Activated gamma-delta T cell treated with anti-CD3 and anti-CD28 coated beads, Interleukin-2, amount 50 U/mL, for 16 hours (primary cell): Measurements from ENCODE around the gene MXI1.

Experiments
- DNase-seq: peaks from one replicate; pipeline ENCODE4 v3.0.0-alpha.2; 2020; ENCODE audit warnings: low read depth

Gene MXI1

DNA sequence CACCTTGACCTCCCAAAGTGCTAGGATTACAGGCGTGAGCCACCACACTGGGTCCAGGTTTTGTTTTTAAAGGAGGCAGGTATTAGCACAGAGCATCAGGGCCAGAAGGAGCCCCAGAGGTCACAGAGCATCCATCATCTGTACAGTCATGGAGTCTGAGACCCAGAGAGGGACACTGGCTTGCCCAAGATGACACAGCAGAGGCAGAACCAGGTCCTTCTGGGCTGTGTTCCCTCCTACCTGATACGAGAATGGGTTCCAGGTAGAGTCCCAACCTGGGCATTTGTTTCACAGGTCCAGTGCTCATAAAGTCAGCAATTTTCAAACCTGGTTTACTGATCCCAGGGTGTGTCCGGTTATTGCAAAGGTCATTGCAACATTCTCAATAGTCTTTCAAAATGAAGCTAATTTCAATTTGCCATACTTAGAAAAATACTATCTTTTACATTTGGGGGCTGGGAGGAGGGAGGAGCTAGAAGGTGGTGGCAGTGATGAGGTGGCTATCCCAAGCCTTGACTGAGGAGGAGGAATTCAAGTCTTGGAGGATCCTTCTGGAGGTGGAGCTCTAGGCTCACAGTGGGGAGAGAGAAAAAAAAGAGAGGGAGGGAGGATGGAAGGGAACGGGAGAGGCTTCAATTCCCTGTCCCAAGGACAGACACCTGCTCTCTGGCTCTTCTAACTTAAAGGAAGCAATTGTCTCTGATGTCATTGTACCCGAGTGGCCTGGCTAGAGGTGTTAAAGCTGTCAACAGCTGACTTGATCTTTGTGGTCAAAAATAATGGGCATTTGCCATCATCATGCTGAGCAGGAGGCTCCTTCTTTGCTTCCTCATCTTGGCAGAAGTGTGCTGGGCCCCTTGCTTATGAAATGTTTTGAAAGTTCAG, 8.1 kb downstream of the MXI1 start:
- no peak for DNase-seq

DNA sequence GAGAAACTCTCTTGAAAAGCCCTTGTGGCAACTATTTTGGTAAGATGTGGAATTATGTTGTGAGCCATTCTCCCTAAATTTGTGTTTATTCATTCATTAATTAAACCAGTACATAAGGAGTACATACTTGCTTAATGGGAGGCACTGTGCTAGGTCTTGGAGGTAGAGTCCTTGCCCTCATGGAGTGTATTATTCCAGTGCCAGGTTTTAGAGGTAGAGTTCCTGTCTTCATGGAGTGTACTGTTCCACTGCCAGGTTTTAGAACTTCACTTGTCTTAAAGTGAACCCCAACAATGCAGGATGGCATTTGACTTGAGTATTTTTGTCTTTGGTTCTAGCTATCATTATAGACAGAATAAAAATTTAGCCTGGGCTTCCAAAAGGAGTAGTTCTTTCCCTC, 8.8 kb downstream of the MXI1 start:
- no peak for DNase-seq

GRCh38 chr10:110216942-110217661, 9.7 kb downstream of the MXI1 start:
- DNase-seq = no peak

- DNase-seq = no peak
Measured at GRCh38 chr10:110217662-110218008, 10.2 kb downstream of the MXI1 start.

DNA sequence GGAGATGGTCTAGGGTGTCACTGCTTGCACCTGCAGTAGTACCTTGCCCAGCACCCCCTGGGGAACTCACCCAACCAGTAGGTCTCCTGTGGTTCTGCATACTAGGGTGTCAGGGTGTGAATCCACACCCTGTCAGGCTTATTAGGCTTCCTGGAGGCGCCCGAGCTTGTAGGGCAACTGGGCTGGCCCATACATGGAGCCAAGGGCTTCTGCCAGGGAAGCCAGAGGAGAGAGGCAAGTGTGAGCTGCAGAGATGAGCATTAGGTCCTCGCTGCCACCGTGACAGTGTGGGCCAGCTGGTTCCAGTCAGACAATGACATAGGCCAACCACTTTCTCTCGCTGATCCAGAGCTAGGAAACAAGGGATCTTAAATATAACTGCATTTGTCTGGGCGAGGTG, 11.2 kb downstream of the MXI1 start:
- no peak for DNase-seq

DNA sequence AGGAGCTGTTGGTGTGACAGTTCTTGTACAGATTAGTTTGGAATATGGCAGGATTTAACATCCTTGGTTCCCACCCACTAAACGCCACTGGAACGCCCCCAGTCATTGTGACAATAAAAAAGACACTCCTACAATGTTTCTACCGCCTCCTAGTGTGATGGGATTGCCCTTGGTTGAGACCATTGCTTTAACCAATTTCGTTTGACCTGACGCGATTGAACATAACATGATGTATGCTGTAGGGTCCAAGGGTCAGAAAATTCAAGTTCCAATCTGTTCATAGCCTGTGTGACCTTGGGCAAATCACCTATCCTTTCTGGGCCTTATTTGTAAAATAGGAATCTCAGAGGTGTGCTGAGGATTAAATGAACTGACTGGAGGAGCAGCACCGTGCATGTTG, 12.5 kb downstream of the MXI1 start:
- DNase-seq = no peak

DNA sequence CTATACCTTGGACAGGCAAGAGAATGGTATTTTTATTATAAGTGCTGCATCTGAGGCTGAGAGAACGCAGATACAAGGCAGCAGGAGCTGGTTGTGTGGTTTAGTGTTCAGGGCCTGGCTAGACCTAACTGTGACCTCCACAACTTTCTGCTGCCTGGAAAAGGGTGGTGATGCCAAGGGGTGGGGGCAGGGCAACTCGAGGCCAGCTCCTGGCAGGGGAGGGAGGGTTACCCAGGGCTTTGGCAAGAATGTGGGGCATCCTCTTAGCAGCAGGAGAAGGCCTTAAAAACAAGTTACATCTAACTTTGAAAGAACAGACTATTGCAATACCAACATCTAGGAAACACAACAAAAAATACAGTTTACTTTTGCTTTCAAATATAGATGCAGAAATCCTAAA, 13.0 kb downstream of the MXI1 start:
- no peak for DNase-seq

DNA sequence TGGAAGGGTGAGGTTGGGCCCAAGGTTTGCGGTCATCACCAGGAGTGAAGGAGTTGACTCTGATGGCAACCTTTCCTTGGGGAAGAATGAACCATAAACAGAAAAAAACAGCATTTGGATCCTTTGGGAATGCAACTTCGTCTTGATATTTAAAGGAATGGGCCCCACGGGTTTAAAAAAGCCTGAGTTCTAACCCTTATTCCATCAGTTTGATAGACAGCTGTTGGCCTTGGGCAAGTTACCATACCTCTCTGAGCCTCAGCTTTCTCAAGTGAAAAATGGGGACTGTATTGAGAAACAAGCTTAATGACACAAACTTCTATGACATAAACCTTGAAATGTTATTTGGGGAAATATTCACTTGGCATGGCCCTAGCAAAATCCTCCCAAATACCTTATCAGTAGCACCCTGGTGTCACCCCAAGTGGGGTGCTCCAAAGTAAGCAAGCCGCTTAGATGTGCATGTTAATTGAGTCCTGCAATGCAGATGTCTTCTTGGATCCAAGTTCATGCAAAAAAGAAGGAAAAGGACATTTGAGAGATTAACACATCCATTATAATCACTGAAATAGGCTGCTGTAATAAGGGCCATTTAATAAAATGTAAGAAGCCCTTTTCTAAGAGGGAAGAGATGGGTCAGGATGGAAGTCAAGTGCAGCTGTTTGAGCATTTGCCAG, 13.8 kb downstream of the MXI1 start:
- no peak for DNase-seq

DNA sequence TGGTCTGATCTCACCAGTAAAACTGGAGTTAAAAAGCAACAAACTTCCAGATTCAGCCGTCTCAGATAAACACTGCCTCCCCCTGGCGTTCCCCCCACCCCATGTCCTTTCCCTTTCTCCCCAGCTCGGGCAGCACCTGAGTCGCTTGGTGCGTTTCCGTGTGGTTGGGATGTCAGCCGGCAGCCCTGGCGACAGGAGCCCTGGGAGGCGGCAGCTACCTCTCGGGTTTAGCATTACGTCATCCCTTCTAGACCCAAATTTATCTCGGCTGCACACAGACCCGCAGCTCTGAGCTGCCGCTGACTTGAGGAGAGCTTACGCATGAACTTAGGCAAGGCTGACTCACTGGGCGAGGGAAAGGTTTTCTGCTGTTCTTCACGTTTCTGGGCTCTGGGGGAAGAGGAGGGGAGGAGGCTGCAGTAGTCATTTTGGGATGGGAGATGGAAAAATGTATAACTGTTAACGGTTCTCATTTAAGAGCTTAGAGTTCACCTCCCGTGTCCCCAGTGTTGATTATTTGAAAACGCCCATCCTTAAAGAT, 14.4 kb downstream of the MXI1 start:
- DNase-seq = peak; percentile 53

GRCh38 chr10:110222641-110223297, 15.4 kb downstream of the MXI1 start:
- no peak for DNase-seq

DNA sequence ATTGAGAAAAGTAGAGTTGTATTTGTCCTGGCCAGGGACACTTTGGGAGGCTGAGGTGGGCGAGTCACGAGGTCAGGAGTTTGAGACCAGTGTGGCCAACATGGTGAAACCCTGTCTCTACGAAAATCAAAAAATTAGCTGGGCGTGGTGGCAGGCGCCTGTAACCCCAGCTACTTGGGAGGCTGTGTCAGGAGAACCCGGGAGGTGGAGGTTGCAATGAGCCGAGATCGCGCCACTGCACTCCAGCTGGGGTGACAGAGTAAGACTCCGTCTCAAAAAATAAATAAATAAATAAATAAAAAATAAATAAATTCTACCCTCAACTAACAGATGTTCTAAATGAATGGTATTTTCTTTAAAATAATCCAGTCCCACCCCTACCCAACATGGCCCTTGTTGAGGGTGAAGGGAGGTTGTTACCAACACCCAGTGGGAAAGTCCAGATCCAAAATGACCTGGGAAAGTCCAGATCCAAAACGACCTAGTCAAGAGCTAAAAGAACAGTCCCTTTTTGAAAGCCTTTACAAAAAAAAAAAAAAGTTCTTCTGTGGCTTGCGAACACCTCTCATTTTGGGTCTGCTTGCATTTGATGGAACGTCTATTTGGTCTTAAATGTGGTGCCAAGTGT, 16.0 kb downstream of the MXI1 start:
- DNase-seq = no peak

- DNase-seq = no peak
Measured at GRCh38 chr10:110224992-110225391, 17.6 kb downstream of the MXI1 start.

DNA sequence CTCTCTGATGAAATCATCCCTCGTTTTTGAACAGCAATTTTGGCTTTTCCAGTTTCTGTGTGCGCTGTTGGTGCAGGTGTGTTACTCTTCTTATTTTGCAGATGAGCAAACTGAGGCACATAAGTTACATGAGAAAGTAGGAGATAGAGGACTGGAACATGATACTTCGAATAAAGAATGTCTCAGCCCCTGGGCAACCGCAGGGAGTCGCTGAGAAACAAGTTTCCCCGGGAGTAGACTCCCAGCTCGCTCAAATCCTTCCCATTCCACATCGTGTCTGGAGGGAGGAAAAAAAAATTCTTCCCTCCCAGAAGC, 18.0 kb downstream of the MXI1 start:
- no peak for DNase-seq

DNA sequence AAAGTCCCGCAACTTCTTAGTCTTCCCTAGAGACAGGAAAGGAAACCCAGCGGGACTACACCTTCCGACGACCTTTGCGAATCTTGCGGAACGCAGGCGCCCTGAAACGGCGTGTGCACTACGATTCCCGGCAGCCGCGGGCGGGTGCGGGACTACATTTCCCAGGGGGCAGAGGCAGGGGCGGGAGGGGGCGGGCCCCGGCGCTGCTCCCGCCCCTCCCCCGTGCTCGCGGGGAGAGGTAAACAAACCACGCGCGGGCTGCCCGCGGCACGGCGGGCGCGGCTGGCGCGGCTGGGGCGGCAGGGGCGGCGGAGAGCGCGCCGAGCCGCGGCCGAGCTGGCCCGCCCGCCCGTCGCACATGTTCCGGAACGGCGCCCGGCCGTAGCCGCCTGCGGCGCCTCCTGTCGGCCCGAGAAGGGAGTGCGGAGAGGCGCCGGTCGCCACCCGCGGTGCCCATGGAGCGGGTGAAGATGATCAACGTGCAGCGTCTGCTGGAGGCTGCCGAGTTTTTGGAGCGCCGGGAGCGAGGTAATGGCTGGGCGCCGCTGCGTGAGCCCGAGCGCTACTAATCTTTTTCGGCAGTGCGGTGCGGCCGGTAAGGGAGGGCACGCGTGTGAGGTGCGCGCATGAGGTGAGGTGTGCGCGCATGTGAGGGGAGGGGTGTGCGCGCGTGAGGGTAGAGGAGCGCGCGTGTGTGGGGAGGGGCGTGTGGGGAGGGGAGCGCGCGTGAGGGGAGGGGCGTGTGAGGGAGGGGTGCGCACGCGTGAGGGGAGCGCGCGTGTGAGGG, 18.5 kb downstream of the MXI1 start:
- peak; percentile 79 for DNase-seq

GRCh38 chr10:110226543-110226925, 19.1 kb downstream of the MXI1 start:
- DNase-seq = peak; percentile 76

DNA sequence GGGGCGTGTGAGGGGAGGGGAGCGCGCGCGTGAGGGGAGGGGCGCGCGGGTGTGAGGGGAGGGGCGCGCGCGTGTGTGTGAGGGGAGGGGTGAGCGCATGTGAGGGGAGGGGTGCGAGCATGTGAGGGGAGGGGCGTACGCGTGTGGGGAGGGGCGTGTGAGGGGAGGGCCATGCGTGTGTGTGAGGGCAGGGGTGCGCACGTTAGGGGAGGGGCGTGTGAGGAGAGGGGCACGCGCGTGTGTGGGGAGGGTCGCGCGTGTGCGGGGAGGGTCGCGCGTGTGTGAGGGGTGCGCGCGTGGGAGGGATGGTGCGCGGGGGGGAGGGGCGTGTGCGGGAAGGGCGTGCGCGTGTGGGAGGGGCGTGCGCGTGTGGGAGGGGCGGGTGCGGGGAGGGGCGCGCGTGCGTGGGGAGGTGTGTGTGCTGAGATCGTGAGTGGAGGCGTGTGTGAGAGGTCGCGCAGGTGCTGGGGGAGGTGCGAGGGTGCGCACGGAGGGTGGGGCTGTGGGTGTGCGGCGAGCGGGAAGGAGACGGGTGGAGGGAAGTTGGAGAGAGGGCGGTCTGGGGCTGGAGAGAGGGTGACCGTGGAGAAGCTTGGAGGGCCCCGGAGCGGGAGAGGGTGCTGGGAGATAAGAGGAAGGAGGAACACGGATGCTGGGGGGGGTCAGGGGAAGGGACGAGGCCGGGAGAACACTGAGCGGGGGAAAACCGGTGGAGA, 19.7 kb downstream of the MXI1 start:
- DNase-seq = peak; percentile 65

- DNase-seq = no peak
Measured at GRCh38 chr10:110228066-110228465, 20.7 kb downstream of the MXI1 start.

DNA sequence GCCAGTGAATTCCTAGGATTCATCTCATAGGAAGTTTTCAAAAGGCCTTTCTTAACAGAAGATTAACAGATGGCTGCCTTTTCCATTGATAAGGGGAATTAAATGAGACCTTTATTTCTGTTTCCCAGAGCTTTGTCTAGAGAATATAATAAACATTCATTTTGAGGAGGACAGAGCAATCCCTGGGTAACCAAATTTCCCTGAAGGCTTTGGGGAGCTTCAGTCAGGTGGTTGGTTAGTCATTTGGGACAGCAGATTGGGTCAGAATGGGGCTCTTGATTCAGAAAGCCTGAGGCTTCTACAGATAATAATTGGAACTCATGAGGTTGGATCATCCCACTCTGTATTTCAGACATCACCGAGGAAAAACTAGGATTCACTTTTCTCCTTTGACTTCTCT, 21.8 kb downstream of the MXI1 start:
- no peak for DNase-seq

DNA sequence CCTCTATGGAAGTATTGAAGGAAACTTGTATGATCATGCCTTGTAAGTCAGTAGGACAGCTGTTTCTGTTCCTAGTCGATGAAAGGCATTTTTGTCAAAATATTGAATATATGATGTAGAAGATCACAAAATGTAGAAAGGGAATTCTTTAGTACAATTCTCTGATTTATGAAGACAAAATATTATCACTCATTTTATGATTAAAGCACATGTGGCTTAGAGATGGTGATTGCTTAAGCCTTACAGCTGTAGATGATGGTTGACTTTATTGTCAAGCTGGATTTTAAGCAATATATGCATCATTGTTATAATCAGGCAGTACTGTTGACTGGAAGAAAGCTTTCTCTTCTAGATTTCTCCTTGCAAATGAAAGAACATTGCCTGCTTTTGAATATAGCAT, 26.4 kb downstream of the MXI1 start:
- no peak for DNase-seq

DNA sequence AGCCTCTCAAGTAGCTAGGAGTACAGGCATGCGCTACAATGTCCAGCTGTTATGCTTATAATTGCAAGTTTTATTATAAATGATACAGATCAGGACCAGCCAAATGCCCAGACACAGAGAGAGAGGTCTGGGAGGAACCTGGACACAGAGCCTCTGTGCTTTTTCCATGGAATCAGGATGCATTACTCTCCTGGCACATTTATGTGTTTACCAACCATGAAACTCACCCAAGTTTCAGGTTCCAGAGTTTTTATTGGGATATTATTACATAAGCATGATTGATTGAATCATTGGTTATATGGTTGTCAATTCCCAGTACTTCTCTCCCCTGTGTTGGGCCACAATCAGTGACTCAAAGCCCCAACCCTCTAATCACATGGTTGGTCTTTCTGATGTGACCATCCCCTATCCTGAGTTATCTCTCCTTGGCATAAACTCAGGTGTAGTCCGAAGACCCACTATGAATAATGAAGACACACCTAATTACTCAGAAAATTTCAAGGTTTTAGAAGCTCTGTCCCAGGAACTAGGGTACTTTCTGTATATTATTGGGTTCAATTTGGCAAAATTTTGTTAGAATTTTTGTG, 30.6 kb downstream of the MXI1 start:
- no peak for DNase-seq
